GM21390 (cell line): ENCODE measurements around the gene SYNGR1.
"Not testable (repeated sequence)": the region's sequence is repeated elsewhere in the genome, so short reads cannot be mapped to it uniquely, and the experiment has no call there.

ENCODE experiments used
- ATAC-seq: cut with Tn5 transposase; IDR thresholded peaks from one replicate; pipeline ENCODE4 v1.9.1; 2021; ENCODE audit not compliant: unreplicated experiment

SYNGR1 gene

DNA sequence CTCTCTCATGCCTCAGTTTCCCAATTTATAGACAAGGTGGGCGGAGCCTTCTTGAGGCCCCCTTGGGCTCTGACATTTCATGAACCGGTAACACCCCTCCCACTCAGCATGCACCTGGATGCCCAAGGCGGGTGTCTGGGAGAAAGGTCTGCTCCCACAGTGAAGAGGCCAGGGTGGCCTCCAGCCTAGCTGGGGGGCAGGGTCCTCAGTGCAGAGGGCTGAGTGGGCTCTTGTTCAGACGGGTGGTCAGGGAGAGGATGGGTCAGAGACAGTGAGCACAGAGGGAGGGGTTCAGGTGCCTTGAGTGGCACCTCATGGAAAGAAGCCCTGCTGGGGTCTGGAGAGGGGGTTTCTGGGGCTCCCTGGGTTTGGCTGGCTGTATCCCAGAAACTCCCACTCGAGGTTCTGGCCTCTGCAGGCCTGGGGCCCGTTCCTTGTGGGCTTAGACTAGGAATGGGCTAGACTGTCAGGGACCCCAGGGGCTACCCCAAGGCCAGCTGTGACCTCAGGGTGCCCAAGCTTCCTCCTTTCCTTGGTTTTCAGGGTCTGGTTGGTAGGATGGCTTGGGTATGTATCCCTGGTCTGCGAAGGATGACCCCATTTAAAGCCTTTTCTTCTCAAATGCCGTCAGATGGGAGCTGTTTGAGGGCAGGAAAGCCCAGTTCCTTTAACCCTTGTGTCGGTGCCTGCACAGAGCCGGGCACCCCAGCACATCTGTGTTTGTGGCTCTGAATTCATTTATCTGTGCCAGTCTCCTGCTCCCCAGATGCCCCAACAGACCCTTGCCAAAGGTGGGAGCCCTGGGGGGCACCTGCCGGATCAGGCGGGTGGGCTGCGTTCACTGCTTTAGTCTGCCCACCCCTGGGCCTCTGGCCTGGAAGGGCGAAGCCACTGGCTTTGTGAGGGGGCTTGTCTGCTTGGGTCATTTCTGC is 1.2 kb downstream of the SYNGR1 start:
- ATAC-seq, result no peak

DNA sequence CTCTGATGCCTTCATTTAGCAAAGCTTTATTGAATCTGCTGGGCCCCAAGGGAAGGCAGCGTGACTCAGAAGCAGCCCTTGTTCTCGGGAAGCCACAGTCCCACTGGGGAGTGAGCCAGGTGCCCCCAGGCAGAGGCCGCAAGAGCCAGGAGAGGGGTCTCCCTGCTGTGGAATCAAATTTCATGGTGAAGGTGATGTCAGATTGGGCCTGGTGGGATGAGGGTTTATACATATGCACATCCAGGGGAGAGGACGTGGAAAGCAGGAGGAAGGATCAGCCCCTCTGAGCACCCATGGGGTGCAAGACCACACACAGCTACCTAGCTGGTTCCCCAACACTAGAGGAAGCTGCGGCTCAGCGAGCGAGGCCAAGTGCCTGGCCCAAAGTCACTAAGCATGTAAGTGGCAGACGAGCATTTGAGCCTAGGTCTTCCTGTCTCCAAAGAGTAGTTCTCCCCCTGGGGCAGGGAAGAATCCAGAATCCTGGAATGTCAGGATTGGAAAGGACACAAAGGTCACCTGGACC is 2.0 kb downstream of the SYNGR1 start:
- no peak for ATAC-seq

DNA sequence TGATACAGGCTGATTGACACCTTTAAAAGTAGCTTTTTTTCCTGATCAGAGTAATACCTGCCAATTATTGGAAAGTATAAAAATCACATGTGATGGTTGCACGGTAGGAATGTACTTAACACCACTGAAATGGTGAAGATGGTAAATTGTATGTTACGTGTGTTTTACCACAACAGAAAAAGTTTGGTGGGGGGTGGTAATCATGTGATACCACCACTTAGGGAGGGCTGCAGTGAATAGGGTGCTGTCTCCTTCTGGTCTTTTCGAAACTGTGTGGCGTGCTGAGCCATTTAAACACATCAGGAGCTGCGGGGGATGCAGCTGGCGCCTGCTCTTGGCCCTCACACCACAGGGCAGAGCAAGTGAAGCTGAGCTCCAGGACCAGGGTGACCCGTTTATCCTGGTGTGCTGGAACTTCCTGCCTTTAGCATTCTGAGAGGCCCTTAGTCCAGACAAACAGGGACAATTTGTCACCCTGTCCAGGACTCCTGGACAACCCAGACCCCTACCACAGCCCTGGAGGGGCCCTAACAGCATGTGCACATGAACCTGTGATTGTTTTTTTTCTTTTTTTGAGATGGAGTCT is 2.6 kb downstream of the SYNGR1 start:
- no peak for ATAC-seq

DNA sequence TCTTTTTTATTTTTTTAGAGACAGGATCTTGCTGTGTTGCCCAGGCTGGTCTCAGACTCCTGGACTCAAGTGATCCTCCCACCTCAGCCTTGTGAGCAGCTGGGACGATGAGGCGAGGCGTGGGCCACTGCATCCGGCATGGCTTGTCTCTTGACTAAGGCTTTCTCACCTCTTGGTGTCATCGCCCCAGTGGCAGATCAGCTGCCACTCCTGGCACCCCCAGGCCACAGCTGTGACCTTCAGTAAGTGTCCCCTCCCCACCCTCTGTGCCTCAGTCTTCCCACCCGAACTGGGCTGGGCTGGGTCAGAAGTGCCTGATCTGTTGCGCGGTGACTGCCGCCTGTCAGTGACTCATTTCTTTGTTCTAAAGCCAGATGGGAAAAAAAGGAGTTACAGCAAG is 3.6 kb downstream of the SYNGR1 start:
- no peak for ATAC-seq

DNA sequence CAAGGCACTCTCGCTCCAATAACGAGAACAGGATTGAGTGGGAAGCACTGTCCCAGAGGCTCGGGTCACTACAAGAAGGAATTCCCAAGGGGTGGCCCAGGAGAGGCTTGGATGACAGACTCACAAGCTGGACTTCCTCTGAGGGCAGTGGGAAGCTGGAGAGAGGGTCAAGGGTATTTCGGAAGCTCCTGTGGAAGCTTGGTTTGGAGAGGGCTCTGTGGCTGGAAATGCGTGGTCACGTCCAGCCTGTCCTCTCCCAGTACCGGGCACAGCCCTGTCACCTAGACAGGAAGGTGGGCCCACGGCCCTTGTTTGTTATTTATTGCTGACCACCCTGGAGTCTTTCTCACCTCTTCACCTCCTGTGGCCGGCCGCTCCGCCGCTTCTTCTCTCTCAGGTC is 5.3 kb downstream of the SYNGR1 start:
- ATAC-seq, result no peak

DNA sequence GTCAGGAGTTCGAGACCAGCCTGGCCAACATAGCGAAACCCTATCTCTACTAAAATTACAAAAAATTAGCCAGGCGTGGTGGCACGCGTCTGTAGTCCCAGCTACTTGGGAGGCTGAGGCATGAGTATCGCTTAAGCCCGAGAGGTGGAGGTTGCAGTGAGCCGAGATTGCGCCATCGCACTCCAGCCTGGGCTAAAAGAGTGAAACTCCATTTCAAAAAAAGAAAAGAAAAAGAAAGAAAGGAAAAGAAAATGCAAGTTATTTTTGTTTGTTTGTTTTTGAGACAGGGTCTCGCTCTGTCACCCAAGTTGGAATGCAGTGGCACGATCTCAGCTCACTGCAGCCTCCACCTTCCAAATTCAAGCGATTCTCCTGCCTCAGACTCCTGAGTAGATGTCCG is 6.0 kb downstream of the SYNGR1 start:
- not testable (repeated sequence) for ATAC-seq

DNA sequence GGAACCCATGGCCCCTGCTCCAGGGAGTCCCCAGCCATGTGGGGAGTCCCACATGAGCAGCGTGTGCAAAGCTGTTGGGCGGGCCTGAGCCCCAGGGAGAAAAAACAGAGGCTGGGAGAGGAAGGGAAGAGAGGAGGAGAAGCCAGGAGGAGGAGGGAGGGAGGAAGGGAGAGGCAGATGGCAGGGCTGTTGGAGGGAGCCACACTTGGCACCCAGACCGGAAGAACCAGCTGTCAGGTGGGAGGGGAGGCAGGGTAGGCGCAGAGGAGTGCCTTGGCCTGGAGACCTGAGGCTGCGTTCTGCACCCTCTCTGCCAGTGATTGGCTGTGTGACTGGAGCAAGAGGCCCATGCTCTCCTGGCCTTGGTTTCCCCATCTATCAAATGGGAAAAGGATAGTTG is 6.7 kb downstream of the SYNGR1 start:
- ATAC-seq, result no peak

DNA sequence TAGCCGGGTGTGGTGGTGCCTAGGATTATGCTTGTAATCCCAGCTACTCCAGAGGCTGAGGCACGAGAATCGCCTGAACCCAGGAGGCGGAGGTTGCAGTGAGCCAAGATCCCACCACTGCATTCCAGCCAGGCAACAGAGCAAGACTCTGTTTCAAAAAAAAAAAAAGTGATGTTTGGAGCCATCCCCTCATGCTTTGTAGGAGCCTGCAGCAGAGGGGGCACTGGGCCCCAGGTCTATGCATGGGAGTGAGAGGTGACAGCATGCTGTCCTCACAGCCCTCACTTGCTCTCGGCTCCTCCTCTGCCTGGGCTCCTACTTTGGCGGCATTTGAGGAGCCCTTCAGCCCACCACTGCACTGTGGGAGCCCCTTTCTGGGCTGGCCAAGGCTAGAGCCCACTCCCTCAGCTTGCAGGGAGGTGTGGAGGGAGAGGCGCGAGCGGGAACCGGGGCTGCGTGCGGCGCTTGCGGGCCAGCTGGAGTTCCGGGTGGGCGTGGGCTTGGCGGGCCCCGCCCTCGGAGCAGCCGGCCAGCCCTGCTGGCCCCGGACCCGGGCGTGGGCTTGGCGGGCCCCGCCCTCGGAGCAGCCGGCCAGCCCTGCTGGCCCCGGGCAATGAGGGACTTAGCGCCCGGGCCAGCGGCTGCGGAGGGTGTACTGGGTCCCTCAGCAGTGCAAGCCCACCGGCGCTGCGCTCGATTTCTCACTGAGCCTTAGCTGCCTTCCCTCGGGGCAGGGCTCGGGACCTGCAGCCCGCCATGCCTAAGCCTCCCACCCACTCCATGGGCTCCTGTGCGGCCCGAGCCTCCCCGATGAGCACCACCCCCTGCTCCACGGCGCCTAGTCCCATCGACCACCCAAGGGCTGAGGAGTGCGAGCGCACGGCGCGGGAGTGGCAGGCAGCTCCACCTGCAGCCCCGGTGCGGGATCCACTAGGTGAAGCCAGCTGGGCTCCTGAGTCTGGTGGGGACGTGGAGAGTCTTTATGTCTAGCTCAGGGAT is 7.6 kb downstream of the SYNGR1 start:
- ATAC-seq, result not testable (repeated sequence)

DNA sequence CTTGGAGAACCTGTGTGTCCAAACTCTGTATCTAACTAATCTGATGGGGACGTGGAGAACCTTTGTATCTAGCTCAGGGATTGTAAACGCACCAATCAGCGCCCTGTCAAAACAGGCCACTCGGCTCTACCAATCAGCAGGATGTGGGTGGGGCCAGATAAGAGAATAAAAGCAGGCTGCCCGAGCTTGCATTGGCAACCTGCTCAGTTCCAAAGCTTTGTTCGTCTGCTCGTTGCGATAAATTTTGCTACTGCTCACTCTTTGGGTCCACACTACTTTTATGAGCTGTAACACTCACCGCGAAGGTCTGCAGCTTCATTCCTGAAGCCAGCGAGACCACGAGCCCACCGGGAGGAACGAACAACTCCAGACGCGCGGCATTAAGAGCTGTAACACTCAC is 8.4 kb downstream of the SYNGR1 start:
- ATAC-seq, result not testable (repeated sequence)

DNA sequence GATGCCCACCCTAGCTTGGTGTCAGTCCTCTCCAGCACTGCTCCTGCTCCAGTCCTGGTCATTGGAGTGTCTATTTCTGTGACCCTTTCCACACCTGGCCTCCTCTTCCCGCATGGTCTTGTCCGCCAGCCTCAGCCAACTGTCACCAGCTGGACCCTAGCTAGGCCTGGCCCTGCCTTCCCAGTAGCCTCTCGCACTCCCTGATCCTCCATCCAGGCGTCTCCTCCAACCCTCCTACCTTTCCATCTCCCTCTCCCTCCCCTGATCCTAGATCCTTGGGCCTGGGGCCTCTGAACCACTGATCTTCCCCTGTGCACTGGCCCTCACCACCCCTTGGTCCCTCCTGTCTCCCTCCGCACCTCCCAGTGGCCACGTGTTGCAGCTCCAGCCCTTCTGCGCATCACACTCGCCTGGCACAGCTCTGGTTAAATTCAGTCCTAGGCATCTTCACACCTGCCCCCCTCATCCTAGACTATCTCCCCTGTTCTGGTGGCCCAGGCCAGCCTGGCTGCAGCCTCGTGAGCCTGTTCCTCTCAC is 9.9 kb downstream of the SYNGR1 start:
- ATAC-seq, result no peak

DNA sequence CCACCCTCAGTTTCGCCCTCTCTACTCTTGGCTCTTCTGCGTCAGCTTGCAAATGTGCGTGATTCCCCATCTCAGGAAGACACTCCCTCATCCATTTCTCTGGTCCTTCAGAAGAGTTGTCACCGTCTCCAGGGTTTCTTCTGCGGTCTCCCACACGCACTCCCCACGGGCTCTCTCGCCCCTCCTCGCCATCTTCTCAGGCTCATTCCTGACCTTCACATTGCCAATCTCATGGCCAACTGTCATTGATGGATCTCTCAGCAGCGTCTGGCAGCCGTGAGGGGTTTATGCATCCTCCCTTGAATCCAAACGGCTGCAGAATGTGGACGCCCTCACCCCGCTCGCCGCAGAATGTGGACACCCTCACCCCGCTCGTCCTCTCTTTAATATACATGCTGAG is 10.5 kb downstream of the SYNGR1 start:
- ATAC-seq, result no peak

DNA sequence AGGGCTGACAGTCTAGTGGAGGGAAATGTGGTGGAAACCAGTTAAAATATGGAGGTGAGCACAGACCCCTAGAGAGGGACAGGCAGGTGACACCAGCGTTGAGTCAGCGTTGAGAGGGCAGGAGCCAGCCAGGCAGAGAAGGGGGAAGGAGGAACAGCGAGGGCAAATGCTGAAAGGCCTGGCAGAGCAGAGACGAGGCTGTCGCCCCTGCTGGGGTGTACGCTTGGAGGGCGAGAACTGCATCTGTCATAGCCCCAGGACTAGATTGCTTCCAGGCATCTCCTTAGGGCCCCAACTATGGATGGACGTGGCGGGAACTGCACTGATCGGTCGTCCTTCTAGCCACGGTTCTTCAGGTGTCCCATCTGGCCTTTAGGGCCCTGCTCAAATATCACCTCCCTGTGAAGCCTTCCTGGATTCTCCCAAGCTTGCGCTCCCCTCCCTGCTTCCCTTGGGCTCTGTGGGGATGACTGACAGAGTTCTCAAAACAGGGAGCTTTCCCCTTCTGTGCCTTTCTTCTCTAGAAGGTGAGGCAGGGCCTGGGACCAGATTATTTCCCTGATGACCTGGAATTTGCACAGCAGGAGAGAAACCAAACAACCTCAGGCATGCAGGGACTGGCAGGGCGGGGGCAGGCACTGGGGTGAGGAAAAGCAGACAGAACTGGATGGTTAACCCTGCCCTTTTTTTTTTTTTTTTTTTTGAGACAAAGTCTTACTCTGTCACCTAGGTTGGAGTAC is 11.1 kb downstream of the SYNGR1 start:
- ATAC-seq, result no peak

DNA sequence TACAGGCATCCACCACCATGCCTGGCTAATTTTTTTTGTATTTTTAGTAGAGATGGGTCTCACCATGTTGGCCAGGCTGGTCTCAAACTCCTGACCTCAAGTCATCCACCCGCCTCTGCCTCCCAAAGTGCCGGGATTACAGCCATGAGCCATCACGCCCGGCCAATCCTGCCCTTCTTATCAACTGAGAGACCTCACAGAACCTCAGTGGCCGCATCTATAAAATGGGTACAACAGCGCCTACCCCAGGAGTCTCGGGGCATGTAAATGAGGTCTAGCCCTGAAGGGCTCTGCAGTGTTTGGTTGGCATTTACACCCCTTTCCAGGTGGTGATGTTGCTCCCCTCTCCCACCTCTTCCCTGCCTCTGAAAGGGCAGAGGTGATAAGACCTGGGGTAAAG is 11.7 kb downstream of the SYNGR1 start:
- ATAC-seq, result no peak

DNA sequence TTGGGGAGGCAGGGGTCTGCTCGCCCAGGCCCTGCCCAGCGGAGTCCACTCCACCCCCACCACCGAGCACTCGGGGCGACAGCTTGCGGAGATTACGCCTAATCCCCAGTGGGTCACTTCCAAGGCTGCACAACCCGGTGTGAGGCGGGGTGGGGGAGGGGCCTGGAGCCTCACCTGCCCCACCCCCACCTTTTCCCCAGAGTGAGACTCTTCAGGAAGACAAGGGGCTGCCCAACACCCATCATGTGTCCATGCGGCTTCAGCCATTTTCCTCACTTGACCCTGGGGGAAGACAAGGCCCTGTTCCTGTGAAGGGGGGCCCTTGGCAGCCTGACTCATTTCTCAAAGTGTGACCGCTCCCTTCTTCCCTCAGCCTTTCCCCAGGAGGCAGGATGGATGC is 12.5 kb downstream of the SYNGR1 start:
- ATAC-seq, result no peak

DNA sequence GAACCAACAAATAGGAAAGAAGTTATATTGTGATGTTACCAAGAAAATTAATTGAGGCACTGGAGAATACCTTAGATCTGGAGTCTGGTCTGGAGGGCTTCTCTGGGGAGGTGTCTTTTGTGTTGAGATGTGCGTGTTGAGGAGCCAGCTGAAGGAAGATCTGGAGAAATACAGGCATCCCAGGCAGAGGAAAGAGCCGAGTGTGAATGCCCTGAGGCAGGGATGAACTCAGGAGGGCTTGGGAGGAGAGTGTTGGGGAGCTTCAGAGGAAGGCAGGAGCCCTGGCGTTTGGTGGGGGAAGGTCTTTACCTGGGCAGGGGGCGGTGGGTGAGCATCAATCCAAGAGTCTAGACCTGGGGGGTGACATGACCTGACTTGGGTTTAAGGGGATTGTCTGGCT is 13.1 kb downstream of the SYNGR1 start:
- ATAC-seq, result no peak

DNA sequence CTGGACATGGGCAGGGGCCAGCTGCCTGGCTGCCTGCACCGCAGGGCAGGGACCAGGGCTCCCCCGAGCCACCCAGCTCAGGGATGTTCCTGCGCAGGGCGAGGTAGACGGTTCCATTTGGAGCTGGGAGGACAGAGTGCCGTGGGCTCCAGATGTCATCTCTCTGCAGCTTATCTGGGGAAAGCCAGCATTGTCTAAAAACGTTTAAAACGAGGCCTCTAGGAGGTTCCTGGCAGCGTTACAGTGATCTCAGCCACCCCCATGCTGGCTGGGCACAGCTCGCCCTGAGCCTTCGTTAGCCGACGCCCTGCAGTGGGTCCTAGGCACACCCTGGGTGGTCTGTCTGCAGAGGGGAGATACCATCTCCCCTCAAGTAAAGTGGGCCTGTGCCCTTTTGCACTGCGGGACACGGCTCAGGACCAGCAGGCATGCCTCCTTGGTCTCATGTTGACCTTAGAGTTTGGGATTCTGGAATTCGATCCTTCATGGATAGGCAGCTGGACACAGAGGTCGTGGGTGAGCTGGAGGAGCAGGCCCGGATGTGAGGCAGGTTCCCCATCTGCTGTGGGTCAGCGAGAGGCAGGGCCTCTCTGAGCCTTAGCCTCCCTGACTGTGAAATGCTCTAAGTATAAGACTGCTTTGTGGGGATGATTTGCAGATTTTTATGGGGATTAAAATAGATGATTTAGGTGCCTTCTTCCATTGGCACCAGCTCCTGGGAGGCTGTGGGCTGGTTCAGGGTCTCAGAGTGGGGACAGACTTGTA is 14.1 kb downstream of the SYNGR1 start:
- no peak for ATAC-seq

DNA sequence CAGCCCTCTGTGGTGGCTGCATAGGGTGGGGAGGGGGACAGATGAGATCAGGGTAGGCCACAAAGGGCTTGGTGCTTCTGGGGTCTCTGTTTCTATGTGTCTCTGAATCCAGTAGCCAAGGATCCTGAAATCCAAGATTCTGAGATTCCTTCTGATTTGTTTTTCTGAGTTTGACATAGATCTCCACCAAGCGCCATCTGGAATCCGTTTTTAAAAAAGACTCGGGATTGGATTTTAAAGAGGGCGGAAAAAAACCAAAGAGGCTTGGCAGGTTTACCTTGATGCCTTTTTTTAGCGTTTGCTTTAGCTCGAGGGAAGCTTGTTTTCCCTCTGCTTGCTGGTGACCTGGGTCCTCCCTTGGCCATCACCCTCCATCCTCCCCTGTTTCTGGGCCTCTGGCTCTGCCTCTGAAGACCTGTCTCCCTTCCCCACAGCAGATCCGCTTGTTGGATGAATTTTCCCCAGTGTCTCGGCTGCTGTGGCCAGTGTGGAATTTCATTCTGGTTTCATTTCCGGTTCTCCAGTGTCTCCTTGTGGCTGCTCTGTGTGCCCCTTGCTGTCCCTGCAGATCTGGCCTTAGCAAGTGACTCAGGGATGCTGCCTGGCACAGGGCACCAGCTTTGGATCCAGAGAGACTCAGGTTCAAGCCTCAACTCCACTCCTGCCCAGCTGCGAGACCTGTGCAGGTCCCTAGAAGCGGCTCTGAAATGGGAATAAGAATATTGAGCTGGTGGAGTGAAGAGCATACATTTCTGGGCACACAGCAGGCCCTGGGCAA is 15.1 kb downstream of the SYNGR1 start:
- ATAC-seq, result no peak

DNA sequence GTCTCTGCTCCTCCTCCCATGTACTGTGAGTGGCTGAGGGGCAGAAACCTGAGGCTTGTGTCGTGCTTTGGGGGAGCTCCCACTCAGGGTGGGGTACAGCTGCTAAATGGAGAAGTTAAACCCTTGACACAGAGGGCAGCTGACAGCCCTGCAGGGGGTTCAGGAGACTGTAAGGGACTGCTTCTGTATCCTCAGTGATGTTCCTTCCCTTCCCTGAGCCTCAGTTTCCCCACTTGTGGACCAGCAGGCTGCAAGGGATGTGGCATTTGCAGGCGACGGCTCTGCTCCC is 15.6 kb downstream of the SYNGR1 start:
- no peak for ATAC-seq

DNA sequence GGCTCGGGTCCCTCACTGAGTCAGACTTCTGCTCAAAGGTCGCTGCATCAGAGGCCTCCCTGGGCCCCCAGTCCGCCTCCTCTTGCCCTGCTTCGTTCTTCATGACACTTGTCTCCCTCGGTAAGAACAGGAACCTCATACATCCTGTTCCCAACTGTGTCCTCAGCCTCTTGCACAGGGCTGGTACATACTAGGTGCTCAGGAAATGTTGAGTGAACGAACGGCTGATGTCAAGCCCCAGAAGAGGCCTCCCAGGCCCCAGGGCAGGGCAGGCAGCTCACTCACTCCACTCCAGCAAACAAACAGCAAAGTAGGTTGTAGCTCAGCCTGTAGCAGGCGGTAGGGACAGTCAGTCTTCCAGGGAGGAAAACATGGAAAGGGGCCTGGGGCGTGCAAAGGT is 17.2 kb downstream of the SYNGR1 start:
- no peak for ATAC-seq
